GM18858 (cell line): ENCODE data around the gene RAB34.

ENCODE experiments used
- ATAC-seq: cut with Tn5 transposase; IDR thresholded peaks from one replicate; pipeline ENCODE4 v1.9.1; 2021; ENCODE audit not compliant: unreplicated experiment

The RAB34 gene, protein sequence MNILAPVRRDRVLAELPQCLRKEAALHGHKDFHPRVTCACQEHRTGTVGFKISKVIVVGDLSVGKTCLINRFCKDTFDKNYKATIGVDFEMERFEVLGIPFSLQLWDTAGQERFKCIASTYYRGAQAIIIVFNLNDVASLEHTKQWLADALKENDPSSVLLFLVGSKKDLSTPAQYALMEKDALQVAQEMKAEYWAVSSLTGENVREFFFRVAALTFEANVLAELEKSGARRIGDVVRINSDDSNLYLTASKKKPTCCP

DNA sequence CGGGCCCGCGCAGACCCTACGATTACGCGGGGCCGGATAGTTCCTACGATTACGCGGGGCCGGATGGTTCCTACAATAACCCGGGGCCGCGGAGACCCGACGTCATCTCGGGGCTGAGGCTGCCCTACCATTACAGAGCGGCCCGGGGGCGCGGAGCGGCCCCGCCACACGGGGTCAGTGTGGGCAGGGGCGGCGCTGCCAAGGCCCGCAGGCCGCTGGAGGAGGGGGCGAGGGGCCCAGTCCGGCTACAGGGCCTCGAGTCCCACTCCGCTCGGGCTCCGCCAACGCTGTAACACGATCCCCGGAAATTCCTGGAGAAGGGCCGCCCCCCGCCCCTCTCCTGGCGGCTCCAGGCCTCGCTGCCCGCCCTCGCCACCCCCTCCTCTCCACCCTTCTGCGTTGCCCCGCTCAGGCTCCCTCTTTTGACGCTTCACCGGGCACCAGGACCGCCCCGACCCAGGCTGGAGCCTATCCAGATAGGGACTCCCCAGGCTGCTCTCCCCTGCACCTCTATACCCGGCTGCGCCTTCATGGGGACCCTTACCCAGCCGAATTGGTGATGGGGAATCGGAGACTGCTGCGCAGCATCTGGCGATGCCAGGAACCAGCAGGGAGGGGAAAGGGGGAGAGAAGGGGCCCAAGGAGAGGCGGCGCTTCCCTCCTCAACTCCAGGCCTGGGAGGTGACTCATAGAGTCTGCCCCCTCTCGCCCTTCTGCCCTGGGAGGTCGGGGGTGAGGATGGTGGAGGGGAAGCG is at the start of gene RAB34:
TSS of gene RAB34 (minus strand) at position 291 of the 755 bp plus-strand sequence. CDS start 602 bp downstream, outside the sequence.
- no peak for ATAC-seq

DNA sequence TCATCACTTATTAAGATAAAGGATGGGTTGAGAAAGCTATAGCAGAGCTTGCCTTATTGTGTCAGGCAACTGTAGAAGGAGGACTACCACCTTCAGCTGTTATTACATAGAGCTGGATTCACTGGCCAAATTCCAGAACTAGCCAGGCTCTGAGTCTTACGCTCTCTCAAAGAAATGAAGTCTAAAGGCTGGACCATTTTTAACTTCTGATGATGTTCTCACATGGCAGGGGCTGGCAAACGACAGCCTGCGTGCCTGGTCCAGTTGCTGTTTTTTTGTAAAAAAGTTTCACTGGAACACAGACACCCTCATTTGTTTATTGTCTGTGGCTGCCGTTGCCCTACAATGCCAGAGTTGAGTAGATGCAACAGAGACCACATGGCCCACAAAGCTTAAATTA is 47.4 kb upstream of the RAB34 start:
- ATAC-seq, result no peak

DNA sequence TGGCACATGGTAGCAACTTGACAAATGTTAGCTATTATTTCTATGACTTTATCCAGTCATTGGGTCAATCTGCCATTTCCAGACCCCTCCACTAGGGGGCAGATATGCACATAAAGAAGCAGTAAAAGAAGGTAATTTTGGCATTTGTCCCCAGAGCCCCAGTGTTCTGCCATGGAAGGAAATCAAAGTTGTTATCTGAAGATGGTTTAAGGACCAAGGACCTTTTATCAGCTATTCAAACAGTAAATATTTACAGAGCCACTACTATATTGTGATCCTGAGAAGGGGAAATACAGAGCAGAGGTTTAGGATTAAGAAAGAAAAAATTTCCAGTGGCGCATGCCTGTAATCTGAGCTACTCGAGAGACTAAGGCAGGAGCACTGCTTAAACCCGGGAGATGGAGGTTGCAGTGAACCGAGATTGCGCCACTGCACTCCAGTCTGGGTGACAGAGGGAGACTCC is 46.2 kb upstream of the RAB34 start:
- no peak for ATAC-seq

DNA sequence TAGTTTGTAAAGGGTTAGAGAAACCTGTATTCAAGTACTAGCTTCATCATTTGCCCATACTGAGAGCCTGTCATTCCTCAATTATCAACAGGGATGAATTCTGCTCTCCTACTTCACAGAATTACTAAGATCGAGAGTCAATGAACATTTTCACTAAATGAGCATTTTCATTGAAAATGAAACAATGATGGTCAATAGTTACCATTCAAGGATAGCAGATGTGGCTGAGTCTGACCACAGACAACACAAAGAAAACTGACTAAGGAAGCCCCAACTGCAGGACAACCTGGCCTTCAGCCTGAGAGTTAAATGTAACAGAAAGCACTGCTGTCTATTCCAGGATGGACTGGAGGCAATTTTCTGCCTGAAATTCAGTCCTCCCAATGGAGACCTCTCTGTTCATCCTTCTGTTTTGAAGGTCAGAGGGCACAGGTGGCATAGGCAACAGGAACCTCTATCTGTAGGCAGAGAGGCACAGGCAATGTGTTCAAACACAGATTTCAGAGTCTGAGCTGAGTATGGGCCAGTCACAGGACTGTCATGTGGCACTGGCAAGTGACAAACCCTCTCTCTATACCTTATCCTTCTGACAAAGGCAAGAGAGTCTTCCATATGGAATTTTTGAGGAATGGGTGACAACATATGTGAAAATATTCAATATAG is 45.6 kb upstream of the RAB34 start:
- no peak for ATAC-seq

DNA sequence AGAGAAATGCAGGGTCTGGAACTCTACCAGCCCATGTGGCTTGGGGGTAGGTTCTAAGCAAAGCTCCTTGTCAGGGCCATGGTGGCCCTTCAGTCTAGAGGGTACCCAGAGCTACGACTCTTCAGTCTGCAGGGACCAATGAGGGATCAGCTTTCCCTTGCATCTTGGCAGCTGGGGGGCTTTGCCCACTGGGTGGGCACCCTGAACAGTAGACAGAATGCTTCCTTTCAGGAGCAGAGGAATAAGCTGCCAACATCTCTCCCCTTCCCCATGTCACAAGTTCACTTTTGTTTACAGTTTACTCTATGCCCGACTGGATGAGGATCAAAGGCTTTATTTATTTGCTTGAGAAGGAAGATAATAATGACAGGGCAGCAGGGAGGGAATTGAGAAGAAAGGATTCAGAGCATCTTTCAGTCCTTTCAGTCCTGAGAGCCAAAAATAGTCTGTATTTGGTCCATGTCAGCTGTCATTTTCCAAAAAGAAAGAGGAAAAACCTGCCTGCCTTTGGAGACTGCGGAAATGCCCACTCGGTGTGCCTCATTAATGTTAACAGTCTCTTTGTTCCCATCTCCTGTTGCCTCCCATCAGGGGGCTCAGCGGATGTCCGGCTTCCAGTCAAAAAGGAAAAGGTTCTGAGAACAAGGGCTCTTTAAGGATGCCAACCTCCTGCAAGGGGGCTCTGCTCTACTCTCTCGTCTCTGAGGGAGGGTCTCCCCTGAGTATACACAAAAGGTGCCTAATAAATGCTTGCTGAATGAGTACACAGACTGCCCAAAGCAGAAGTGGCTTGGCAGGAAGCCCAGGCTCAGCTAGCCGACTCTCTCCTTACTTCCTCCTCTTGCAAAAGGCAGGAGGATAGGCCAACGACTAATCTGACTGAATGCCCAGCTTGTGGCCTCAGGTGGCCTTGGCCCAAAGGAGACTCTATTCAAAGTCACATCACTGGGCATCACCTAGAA is 43.2 kb upstream of the RAB34 start:
- no peak for ATAC-seq

DNA sequence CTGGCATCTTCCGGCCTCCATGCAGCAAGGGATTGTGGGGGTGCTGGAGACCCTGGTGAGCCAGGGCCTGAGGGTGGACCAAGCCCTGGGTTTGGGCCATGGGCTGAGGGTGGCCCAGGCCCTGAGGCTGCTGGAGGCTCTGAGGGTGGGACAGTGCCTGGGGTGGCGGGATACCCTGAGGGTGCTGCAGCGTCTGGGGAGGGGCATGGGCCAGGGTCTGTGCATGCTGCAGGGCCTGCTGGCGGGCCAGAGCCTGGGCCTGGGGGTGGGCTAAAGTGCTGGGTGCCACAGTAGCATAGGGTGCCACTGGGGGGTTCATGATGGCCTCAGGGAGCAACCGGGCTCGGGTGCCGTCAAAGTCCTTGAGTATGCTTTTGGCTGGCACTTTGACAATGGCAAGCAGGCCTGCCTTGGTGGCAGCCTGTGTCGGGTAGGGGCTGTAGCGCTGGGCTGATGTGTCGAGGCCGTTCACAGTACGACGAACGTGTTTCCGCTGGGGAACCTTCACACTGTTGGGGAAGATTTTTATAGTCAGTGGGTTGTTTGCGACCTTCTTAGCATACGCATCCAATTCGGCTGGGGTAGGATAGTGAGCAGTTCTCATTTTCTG is 41.7 kb upstream of the RAB34 start:
- no peak for ATAC-seq

DNA sequence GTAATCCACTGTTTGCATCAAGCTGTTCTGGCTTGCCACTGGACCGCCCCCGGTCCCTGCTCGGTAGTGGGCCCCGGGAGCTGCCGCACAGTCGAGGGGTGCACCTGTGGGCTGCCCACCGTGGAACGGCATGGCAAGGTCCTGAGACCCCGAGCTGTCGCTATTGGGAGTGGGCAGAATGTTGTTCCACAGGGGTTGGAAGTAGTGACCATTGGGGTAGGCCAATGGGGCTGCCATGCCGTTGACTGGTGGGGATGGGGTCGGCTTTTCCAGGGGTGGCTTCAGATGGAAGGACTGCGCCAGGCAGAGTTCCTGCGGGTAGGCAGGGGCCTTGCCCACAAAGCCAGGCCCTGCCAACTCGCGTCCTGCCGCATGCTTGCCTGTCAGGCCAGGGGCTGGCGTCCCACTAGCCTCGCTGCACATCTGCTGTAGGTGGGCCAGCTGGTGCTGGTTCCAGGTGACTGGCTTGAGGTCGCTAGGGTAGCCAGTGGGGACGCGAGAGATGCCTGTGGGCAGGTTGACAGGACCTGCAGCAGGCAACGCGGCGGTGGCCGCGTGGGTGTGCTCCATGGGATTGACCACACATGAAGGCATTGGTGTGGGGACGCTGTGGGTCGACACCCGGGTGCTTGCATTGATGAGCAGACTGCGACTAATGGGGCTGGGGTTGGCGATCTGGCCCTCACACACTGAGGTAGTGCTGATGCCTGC is 40.9 kb upstream of the RAB34 start:
- ATAC-seq, result no peak

DNA sequence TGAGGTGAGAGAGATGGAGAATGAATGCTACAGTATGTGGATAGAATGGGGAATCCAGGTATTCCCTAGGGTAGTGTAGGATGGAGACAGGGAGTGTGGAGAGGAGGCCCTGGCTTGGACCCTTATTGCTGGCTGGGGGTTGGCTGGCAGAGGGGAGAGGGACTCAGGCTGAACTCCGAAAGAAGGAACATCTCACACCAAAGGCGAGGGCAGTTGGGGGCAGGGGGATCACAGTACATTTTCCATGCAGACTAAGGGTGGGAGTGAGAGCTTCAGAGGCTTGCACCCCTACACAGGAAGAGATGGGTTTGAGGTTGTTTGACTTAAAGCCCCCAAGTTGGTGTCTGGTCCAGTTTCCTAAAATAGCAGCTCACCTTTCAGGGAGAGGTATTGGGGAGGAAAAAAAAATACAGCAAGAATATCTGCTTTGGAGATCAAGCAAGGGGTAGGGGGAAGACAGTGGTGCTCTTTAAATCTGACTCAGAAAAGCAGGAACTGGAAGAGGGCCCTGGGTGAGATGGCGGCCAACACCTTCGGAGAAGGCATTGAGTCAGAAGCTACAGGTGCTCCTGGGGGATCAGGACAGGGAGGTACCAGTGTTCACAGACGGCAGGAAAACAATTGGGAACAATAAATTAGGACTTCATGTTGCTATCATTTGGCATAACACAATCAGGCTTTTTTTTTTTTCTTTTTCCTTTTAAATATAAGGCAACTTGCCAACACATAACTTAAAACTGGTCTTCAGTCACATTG is 38.6 kb upstream of the RAB34 start:
- no peak for ATAC-seq

DNA sequence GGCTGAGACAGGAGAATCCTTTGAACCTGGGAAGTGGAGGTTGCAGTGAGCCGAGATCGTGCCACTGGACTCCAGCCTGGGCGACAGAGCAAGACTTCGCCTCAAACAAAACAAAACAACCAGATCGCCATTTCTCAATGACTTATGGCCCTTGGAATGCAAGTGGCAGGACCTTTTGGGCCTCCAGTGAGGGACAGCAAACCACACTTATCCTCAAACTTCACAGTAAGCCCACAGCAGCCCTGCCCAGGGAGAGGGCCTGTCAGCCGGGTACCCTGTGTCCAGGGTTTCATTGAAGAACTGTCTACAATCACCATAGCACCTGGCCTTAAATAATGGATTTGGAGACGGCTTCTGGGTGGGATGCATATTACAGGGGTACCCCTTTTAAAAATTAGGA is 37.8 kb upstream of the RAB34 start:
- no peak for ATAC-seq

DNA sequence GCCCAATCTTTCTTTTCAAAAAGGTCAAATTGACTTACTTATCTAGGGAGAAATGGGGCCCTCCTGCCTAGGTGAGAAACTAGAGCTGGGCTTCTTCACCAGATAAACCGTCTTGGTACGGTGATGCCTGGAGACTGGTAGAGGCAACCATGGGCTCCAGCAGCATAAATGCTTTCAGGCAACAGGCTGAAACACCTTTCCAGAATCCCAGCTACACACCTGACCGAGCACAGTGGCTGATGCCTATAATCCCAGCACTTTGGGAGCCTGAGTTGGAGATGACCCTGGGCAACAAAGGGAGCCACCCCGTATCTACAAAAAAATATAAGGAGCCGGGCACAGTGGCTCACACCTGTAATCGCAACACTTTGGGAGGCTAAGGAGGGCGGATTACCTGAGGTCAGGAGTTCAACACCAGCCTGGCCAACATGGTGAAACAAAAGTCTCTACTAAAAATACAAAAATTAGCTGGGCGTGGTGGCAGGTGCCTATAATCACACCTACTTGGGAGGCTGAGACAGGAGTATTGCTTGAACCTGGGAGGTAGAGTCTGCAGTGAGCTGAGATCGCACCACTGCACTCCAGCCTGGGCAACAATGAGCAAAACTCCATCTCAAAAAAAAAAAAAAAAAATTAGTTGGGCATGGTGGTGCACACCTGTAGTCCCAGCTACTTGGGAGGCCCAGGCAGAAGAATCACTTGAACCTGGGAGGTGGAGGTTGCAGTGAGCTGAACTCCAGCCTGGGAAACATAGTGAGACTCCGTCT is 34.1 kb upstream of the RAB34 start:
- no peak for ATAC-seq

DNA sequence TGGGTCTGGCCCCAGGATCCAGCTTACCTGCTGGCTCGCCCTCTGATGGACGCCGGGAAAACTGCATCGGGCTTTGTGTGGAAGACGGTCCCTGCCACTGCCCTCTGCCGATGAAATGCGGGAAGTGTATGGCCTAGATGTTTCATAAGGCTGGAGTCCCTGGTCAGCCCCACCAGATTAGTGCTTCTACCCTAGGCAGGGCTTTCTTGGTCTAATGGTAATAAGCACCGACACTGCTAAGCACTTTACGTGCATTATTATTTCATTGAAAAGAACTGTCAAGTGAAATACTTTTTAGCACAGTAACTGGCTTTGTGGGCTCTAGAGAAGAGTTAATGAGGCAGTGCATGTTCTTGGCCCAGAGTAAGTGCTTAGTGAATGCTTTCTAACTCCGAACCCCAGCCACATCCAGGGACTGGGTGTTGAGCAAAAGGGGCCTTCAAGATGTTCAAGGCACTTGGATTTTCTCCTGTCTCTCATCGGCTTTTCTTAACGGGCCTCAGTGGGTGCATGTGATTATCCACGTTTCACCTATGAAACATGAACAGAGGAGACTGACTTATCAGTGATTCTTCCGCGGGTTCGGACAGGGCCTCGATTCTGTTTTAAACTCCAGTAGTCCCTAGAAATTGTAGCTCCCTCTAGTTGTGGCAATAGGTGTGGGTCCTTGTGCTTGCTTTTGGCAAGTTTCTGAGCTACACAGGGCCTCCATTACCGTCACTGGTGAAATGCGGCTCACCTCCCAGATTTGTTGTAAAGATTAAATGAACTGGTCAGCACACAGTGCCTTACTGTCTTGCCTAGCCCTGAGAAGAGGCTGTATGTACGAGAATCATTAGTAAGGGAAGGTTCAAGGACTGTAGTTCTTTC is 32.7 kb upstream of the RAB34 start:
- ATAC-seq, result peak; percentile 68

DNA sequence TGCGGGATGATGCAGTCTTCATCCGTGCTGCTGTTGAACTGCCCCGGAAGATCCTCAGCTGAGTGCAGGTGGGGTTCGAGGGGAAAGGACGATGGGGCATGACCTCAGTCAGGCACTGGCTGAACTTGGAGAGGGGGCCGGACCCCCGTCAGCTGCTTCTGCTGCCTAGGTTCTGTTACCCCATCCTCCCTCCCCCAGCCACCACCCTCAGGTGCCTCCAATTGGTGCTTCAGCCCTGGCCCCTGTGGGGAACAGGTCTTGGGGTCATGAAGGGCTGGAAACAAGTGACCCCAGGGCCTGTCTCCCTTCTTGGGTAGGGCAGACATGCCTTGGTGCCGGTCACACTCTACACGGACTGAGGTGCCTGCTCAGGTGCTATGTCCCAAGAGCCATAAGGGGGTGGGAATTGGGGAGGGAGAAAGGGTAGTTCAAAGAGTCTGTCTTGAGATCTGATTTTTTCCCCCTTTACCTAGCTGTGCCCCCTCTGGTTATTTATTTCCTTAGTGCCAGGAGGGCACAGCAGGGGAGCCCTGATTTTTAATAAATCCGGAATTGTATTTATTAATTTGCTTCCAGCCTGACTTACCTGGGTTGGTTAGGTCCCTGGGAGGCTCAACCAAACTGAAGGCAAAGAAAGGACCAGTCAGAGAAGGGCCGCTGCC is 32.0 kb upstream of the RAB34 start:
- ATAC-seq, result no peak

DNA sequence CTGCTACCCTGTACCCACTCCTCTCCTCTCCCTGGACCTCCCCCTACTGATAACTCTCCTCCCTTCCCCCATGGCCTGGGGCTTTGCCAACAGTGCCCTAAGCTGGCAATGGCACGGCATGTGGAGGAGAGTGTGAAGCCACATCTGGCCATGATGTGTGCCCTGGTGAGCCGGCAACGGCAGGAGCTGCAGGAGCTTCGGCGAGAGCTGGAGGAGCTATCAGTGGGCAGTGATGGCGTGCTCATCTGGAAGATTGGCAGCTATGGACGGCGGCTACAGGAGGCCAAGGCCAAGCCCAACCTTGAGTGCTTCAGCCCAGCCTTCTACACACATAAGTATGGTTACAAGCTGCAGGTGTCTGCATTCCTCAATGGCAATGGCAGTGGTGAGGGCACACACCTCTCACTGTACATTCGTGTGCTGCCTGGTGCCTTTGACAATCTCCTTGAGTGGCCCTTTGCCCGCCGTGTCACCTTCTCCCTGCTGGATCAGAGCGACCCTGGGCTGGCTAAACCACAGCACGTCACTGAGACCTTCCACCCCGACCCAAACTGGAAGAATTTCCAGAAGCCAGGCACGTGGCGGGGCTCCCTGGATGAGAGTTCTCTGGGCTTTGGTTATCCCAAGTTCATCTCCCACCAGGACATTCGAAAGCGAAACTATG is 31.3 kb upstream of the RAB34 start:
- no peak for ATAC-seq

DNA sequence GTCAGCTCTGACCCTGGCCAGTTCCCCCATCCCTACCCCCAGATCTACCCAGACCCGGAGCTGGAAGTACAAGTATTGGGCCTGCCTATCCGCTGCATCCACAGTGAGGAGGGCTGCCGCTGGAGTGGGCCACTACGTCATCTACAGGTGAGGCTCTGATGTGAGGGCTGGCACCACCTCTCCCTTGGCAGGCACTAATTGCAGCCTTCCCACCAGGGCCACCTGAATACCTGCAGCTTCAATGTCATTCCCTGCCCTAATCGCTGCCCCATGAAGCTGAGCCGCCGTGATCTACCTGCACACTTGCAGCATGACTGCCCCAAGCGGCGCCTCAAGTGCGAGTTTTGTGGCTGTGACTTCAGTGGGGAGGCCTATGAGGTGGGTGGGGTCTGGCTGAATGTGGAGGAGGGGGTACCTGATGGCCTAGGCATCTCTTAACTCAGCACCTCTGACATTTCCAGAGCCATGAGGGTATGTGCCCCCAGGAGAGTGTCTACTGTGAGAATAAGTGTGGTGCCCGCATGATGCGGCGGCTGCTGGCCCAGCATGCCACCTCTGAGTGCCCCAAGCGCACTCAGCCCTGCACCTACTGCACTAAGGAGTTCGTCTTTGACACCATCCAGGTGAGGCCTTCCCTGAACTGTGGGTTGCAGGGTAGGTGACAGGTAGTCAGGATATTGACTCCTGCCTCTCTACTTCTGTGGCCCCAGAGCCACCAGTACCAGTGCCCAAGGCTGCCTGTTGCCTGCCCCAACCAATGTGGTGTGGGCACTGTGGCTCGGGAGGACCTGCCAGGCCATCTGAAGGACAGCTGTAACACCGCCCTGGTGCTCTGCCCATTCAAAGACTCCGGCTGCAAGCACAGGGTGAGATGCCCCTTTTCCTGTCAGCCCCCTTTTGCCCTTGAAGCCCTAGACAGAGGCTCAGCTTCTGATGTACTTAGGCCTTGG is 30.4 kb upstream of the RAB34 start:
- ATAC-seq, result no peak

DNA sequence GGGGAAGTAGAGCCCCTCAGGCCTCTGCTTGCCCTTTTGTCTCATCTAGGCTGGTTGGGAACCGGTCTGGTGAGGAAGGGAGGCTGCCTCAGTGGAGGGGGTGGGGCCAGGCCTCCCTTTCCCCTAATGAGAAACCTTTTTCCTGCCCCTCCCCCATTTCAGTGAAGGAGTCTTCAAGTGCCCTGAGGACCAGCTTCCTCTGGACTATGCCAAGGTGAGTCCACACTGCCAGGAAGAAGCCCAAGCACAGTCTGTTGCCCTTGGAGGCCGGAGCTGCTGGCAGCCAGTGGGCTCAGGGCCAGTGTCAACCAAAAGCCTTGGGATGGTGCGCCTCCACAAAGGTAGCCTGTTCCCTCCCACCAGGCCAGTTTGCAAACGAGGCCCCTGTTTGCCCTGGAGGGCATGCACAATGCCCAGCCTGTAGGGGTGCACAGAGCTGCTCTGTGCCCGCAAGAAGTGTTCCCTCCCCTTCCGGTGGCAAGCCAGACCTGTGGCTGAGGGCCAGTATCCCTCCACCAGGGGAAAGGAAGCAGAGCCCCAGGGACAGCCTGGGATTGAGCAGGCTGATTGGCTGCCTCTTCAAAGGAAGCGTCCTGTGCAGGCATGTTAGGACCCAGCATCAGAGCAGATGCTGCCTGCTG is 29.5 kb upstream of the RAB34 start:
- no peak for ATAC-seq
